PC-9 (cell line): ENCODE data around the gene ABCB9. TPM values are rescaled to one million over a fixed set of nuclear protein-coding genes. Genes with fewer than 3 reads are reported as not detected.

Source experiments
- BruUV-seq: library from RNA; stranded (reverse); fragments of 400-500 nt; replicated peaks from 2 replicates; lab custom pipeline; 2021; lab: Mats Ljungman, UMichigan
- CTCF ChIA-PET: fragments of 300-600 bp; sonication (Branson Sonifier 250); formaldehyde crosslinking; loops from one replicate; lab custom pipeline; 2022; ENCODE audit warnings: antibody characterized with exemption; lab: Charles Lee
- POLR2A ChIA-PET: fragments of 300-600 bp; sonication (Branson Sonifier 250); formaldehyde crosslinking; loops from one replicate; lab custom pipeline; 2022; ENCODE audit warnings: antibody characterized with exemption; ENCODE audit not compliant: unreplicated experiment; lab: Charles Lee
- DNase-seq, 2 experiments: peaks; one replicate each; pipeline versions ENCODE4 v3.0.0 to v3.0.0-alpha.2; 2015 to 2022; ENCODE audit warnings: mixed read lengths in 1 of 2
- H2AFZ ChIP-seq: fragments of 200-600 bp; sonication (generic); 2 replicates; pipeline ENCODE4 v1.8.1; 2017; ENCODE audit warnings: antibody characterized with exemption
- H3F3A ChIP-seq: fragments of 200-600 bp; sonication (generic); 2 replicates; pipeline ENCODE4 v1.8.1; 2017; ENCODE audit warnings: antibody characterized with exemption, mild to moderate bottlenecking, low read depth; ENCODE audit not compliant: insufficient read depth
- H3K27ac ChIP-seq: fragments of 200-600 bp; sonication (generic); 2 replicates; pipeline ENCODE4 v1.6.1; 2016; ENCODE audit warnings: mixed run types
- H3K27me3 ChIP-seq: fragments of 200-600 bp; sonication (generic); 2 replicates; pipeline ENCODE4 v1.6.1; 2016; ENCODE audit warnings: low read depth, mixed run types; ENCODE audit not compliant: insufficient read depth
- H3K36me3 ChIP-seq: fragments of 200-600 bp; sonication (generic); 2 replicates; pipeline ENCODE4 v1.6.1; 2016; ENCODE audit warnings: low read depth, mixed run types
- H3K4me1 ChIP-seq: fragments of 200-600 bp; sonication (generic); replicated peaks from 2 replicates; pipeline ENCODE4 v1.6.1; 2016; ENCODE audit warnings: mixed run types; ENCODE audit not compliant: insufficient read depth
- H3K4me2 ChIP-seq: fragments of 200-600 bp; sonication (generic); 2 replicates; pipeline ENCODE4 v1.6.1; 2017; ENCODE audit warnings: mixed run types
- H3K4me3 ChIP-seq: fragments of 200-600 bp; sonication (generic); 2 replicates; pipeline ENCODE4 v1.6.1; 2016; ENCODE audit warnings: mixed run types
- H3K79me2 ChIP-seq: fragments of 200-600 bp; sonication (generic); 2 replicates; pipeline ENCODE4 v1.6.1; 2017; ENCODE audit warnings: low read depth, mixed run types
- H3K9me2 ChIP-seq: fragments of 200-600 bp; sonication (generic); 2 replicates; pipeline ENCODE4 v1.8.1; 2017; ENCODE audit warnings: mild to moderate bottlenecking; ENCODE audit not compliant: insufficient read depth
- H3K9me3 ChIP-seq: fragments of 200-600 bp; sonication (generic); 2 replicates; pipeline ENCODE4 v1.8.1; 2016; ENCODE audit warnings: low read depth; ENCODE audit not compliant: insufficient read depth
- H4K20me1 ChIP-seq: fragments of 200-600 bp; sonication (generic); 2 replicates; pipeline ENCODE4 v1.8.1; 2017; ENCODE audit not compliant: insufficient read depth
- CTCF ChIP-seq: fragments of 200-600 bp; sonication (generic); conservative IDR thresholded peaks from 2 replicates; pipeline ENCODE4 v1.6.1; 2017; ENCODE audit warnings: mixed run types, antibody characterized with exemption, mild to moderate bottlenecking, moderate library complexity
- EZH2 ChIP-seq: fragments of 200-600 bp; sonication (generic); IDR thresholded peaks from 2 replicates; pipeline ENCODE4 v1.8.0; 2017; ENCODE audit warnings: antibody characterized with exemption, low read depth
- intact Hi-C: fragments of 100-400 bp; cut with micrococcal nuclease; formaldehyde crosslinking; loops from one replicate; pipeline ENCODE4 v1.10.0; 2022; ENCODE audit not compliant: unreplicated experiment
- total RNA-seq: library from RNA; stranded (reverse); gene quantifications from 2 replicates; pipeline ENCODE4 v1.2.3, GENCODE V29; 2021

ABCB9 gene
- total RNA-seq, 1 experiment from 2014 or later = 13.0 TPM

- Histone ChIP-seq H3K4me2 (no peak overlapping the region), H3F3A (peaks cover 6% of the 10 kb centered on the region; the same call in 1 of the 2 replicates), H3K4me3 (no peak overlapping the region), H4K20me1 (no peaks in the 10 kb centered on the region), H3K27me3 (no peaks in the 10 kb centered on the region), H3K9me3 (no peaks in the 10 kb centered on the region), H3K4me1 (peaks cover 7% of the 10 kb centered on the region; the same call in 1 of the 2 replicates), H3K36me3 (no peaks in the 10 kb centered on the region), H2AFZ (no peak overlapping the region), H3K79me2 (peaks cover 19% of the 10 kb centered on the region), H3K9me2 (no peaks in the 10 kb centered on the region), H3K27ac (no peak overlapping the region)
- CTCF ChIA-PET = no interaction called here
- BruUV-seq = no TSS peak
- intact Hi-C loops = loop anchor here (10.0 kb wide), 1 partner anchor 181 kb away; no protein-coding TSS in a partner anchor
- DNase-seq = no peak
- POLR2A ChIA-PET = interaction anchor here (0.7 kb wide), 1 partner anchor 8 kb away, joined by 5 read pairs; no protein-coding TSS in a partner anchor
- no peak for TF ChIP-seq EZH2
- TF ChIP-seq CTCF = no peak
These were observed 17.7 kb upstream of the ABCB9 start for GRCh38 chr12:122983789-122984515.

- Histone ChIP-seq H3F3A (peaks cover 6% of the 10 kb centered on the region; the same call in 1 of the 2 replicates), H3K27ac (no peak overlapping the region), H4K20me1 (no peaks in the 10 kb centered on the region), H3K9me2 (no peaks in the 10 kb centered on the region), H3K4me2 (no peak overlapping the region), H3K9me3 (no peaks in the 10 kb centered on the region), H2AFZ (no peak overlapping the region), H3K79me2 (peaks cover 19% of the 10 kb centered on the region), H3K4me3 (no peak overlapping the region), H3K27me3 (no peaks in the 10 kb centered on the region), H3K4me1 (peaks cover 7% of the 10 kb centered on the region; the same call in 1 of the 2 replicates), H3K36me3 (no peaks in the 10 kb centered on the region)
- no TSS peak for BruUV-seq
- intact Hi-C loops = loop anchor here (10.0 kb wide), 1 partner anchor 182 kb away; no protein-coding TSS in a partner anchor
- no peak for DNase-seq
- TF ChIP-seq EZH2 = no peak
- TF ChIP-seq CTCF = no peak
- ChIA-PET POLR2A (interaction anchor here (0.7 kb wide), 1 partner anchor 7 kb away, joined by 5 read pairs; no protein-coding TSS in a partner anchor), CTCF (no interaction called here)
These were observed 16.9 kb upstream of the ABCB9 start for GRCh38 chr12:122982963-122983788.

DNA sequence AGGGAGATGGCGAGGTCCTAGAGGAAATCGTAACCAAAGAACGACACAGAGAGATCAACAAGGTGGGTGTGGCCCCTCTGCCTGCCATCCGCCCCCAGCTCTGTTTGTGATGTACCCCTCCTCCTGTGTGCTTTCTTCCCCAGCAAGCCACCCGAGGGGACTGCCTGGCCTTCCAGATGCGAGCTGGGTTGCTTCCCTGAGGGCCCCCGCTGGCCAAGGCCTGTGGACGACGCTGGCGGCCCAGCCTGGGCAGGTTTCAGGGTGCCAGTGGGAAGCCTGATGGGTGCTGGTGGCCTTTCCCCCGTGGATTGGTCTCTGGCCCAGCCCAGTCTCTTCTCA, 16.2 kb upstream of the ABCB9 start:
- H4K20me1 ChIP-seq = no peaks in the 10 kb centered on the region
- TF ChIP-seq EZH2 = no peak
- no peak for TF ChIP-seq CTCF
- peaks cover 22% of the 10 kb centered on the region for H3K79me2 ChIP-seq
- H2AFZ ChIP-seq = no peak overlapping the region
- ChIA-PET POLR2A (interaction anchor here (0.6 kb wide), 1 partner anchor 12 kb away, joined by 3 read pairs; no protein-coding TSS in a partner anchor), CTCF (no interaction called here)
- no peaks in the 10 kb centered on the region for H3K9me3 ChIP-seq
- peaks cover 6% of the 10 kb centered on the region; the same call in 1 of the 2 replicates for H3F3A ChIP-seq
- H3K9me2 ChIP-seq = no peaks in the 10 kb centered on the region
- BruUV-seq = no TSS peak
- intact Hi-C loops = loop anchor here (10.0 kb wide), 1 partner anchor 182 kb away; no protein-coding TSS in a partner anchor
- H3K36me3 ChIP-seq = no peaks in the 10 kb centered on the region
- H3K4me2 ChIP-seq = no peak overlapping the region
- no peak overlapping the region for H3K4me3 ChIP-seq
- no peak for DNase-seq
- H3K4me1 ChIP-seq = peaks cover 7% of the 10 kb centered on the region; the same call in 1 of the 2 replicates
- H3K27ac ChIP-seq = no peak overlapping the region
- no peaks in the 10 kb centered on the region for H3K27me3 ChIP-seq
